ENCODE results near the gene ZNF385C. TPM values are rescaled to one million over a fixed set of nuclear protein-coding genes. Genes with fewer than 3 reads are reported as not detected.

Gene ZNF385C
- total and polyA plus RNA-seq, 2 donors (not counting 1 experiment from before 2014, with no cell fraction given) = 0.33 to 1.1 TPM

GRCh38 chr17:42109086-42109485 lies 10.8 kb upstream of the ZNF385C start:
- intact Hi-C loops (cut with micrococcal nuclease) = no loop called here
- POLR2A ChIA-PET = no interaction called here
- H3K4me1 Mint-ChIP-seq = peaks cover 40% of the 10 kb centered on the region

More at GRCh38 chr17:42109086-42109485, 10.8 kb upstream of the ZNF385C start:
- Mint-ChIP-seq H3K27me3 (no peaks in the 10 kb centered on the region), H3K4me3 (no peak overlapping the region), H3K9me3 (ENCODE audit: insufficient read depth) (no peaks in the 10 kb centered on the region), H3K27ac (no peak overlapping the region)
- Histone ChIP-seq H2AFZ (ENCODE audit: insufficient read depth, low read depth, low read length, poor library complexity, severe bottlenecking) (no peak overlapping the region), H3K36me3 (replicated peaks in 1 of 2; ENCODE audit: control extremely low read depth in 1 of 2, control insufficient read depth in 1 of 2, extremely low read depth in 1 of 2, insufficient read depth in 2 of 2, low read length in 1 of 2) (peaks cover 0 to 35% of the 10 kb centered on the region in 2 experiments), H3K4me1 (ENCODE audit: control insufficient read depth in 2 of 2, insufficient read depth in 2 of 2, low read length in 2 of 2) (peaks cover 28 to 37% of the 10 kb centered on the region in 2 donors), H3K27me3 (replicated peaks in 1 of 4; ENCODE audit: control extremely low read depth in 1 of 4, control insufficient read depth in 3 of 4, insufficient read depth in 4 of 4, low read length in 3 of 4) (no peaks in the 10 kb centered on the region), H3K79me2 (ENCODE audit: control insufficient read depth, insufficient read depth, low read length) (peaks cover 10% of the 10 kb centered on the region), H4K20me1 (ENCODE audit: control insufficient read depth, insufficient read depth, low read length, poor library complexity, severe bottlenecking) (no peaks in the 10 kb centered on the region), H3K9ac (ENCODE audit: low read length) (no peak overlapping the region), H3K9me3 (ENCODE audit: control extremely low read depth in 1 of 3, control insufficient read depth in 2 of 3, insufficient read depth in 1 of 3, low read length in 2 of 3) (peaks cover 0 to 4% (median 0%) of the 10 kb centered on the region in 3 donors), H3K27ac (ENCODE audit: low read length in 2 of 2) (no peak overlapping the region), H3K4me2 (replicated peaks; ENCODE audit: low read depth, low read length, poor library complexity, severe bottlenecking) (no peak overlapping the region), H3K4me3 (ENCODE audit: control extremely low read depth in 1 of 5, extremely low read depth in 1 of 5, insufficient read depth in 1 of 5, low read depth in 2 of 5, low read length in 4 of 5) (no peak overlapping the region)
- ATAC-seq (ENCODE audit: low read depth) (no peak), DNase-seq (no peak)
- 95% methylated on average over 9 of the region's 9 CpGs for WGBS (ENCODE audit: insufficient coverage)
- no peak for TF ChIP-seq EZH2 (IDR thresholded peaks at IDR 0.05; ENCODE audit: borderline replicate concordance, insufficient read depth, low read depth, low read length, poor library complexity, severe bottlenecking)
- TF ChIP-seq, protein P1, sequence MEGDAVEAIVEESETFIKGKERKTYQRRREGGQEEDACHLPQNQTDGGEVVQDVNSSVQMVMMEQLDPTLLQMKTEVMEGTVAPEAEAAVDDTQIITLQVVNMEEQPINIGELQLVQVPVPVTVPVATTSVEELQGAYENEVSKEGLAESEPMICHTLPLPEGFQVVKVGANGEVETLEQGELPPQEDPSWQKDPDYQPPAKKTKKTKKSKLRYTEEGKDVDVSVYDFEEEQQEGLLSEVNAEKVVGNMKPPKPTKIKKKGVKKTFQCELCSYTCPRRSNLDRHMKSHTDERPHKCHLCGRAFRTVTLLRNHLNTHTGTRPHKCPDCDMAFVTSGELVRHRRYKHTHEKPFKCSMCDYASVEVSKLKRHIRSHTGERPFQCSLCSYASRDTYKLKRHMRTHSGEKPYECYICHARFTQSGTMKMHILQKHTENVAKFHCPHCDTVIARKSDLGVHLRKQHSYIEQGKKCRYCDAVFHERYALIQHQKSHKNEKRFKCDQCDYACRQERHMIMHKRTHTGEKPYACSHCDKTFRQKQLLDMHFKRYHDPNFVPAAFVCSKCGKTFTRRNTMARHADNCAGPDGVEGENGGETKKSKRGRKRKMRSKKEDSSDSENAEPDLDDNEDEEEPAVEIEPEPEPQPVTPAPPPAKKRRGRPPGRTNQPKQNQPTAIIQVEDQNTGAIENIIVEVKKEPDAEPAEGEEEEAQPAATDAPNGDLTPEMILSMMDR (IDR thresholded peaks at IDR 0.05) = no peak
- CTCF ChIA-PET = interaction anchor here (0.7 to 2.4 kb wide), 6 partner anchors 7 to 143 kb away, joined by 3 to 8 read pairs (median 4); partner anchors contain the start of gene NKIRAS2

All from B cell (primary cell).